Activated B cell treated with CpG ODN at 0.5 μM for 24 hours (primary cell): ENCODE measurements around the gene FZR1. TPM values are rescaled to one million over a fixed set of nuclear protein-coding genes. Genes with fewer than 3 reads are reported as not detected.

Source experiments
- ATAC-seq: fragments of 200-7000 bp; cut with Tn5 transposase; one replicate; pipeline ENCODE4 v1.10.0; 2021; ENCODE audit warnings: low read depth, mild to moderate bottlenecking, moderate library complexity
- CTCF ChIA-PET: fragments of 350-600 bp; sonication (Branson Sonifier 250); formaldehyde crosslinking; loops from one replicate; lab custom pipeline; 2021; ENCODE audit warnings: antibody characterized with exemption; lab: Charles Lee
- POLR2A ChIA-PET: fragments of 350-600 bp; sonication (Branson Sonifier 250); formaldehyde crosslinking; loops from one replicate; lab custom pipeline; 2021; ENCODE audit warnings: antibody characterized with exemption; lab: Charles Lee
- DNase-seq: peaks from one replicate; pipeline ENCODE4 v3.0.0; 2022
- H3K27ac Mint-ChIP-seq: one replicate; pipeline ENCODE4 v1.8.0; 2020; ENCODE audit warnings: mixed read lengths
- H3K27me3 Mint-ChIP-seq: one replicate; pipeline ENCODE4 v1.8.0; 2021; ENCODE audit warnings: mixed read lengths
- H3K36me3 Mint-ChIP-seq: one replicate; pipeline ENCODE4 v1.8.0; 2021; ENCODE audit warnings: low read depth, mixed read lengths
- H3K4me1 Mint-ChIP-seq: one replicate; pipeline ENCODE4 v1.8.0; 2021; ENCODE audit warnings: mixed read lengths
- H3K4me3 Mint-ChIP-seq: one replicate; pipeline ENCODE4 v1.8.0; 2020; ENCODE audit warnings: mild to moderate bottlenecking, mixed read lengths
- H3K9me3 Mint-ChIP-seq: one replicate; pipeline ENCODE4 v1.8.0; 2020; ENCODE audit warnings: mixed read lengths
- CTCF ChIP-seq: fragments of 200-600 bp; IDR thresholded peaks from one replicate; pipeline ENCODE4 v1.8.0; 2022; ENCODE audit warnings: antibody characterized with exemption, mild to moderate bottlenecking
- intact Hi-C: fragments of 100-400 bp; cut with micrococcal nuclease; formaldehyde crosslinking; loops from one replicate; pipeline ENCODE4 v1.15.1; 2024
- total RNA-seq: library from RNA; stranded (reverse); gene quantifications from 2 replicates; pipeline ENCODE4 v1.2.3, GENCODE V29; 2022

Gene FZR1
- total RNA-seq, 1 donor from 2014 or later, result 66.0 TPM

DNA sequence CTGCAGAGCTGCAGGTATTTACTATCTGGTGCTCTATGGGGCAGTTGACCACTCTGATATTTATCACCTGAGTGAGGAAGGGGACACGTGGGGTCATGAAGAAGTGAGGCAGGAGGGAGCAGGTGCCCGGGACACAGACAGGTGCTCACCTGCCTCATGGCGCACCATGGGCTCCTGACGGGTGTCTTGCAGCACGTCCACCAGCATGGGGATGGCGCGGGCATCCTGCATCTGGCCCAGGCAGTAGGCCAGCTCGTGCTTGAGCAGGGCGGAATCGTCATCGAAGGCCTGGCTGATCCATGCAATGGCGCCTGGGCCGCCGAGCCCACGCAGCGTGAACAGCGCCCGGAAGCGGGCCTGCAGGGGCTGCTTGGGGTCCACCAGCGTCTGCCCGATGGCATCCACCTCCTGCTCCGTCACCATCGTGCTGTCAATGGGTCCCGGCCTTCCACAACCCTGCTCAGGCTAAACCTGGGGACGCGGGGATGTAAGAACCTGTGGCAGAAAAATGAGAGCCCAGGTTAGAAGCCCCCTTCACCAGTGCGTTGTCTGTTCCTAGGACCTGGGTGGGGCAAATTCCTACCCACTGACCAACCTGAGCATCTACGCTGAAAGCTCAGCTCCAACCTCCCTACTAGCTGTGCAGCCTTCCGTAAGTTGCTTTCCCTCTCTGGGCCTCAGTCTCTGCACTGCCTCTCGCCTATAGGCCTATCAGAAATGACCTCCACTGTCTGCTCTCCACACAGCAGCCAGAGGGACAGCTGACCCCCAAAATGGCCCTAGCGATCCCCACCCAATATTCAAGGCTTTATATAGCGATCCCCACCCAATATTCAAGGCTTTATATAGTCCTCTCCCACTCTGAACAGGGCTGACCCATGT is 9.5 kb upstream of the FZR1 start:
- Mint-ChIP-seq H3K4me3 (no peak overlapping the region), H3K9me3 (no peaks in the 10 kb centered on the region), H3K4me1 (peaks cover 16% of the 10 kb centered on the region), H3K27me3 (no peaks in the 10 kb centered on the region), H3K36me3 (peaks cover 53% of the 10 kb centered on the region), H3K27ac (no peak overlapping the region)
- intact Hi-C loops, result no loop called here
- ChIA-PET POLR2A (interaction anchor here (0.5 kb wide), 1 partner anchor 25 kb away, joined by 3 read pairs; no protein-coding TSS in a partner anchor), CTCF (no interaction called here)
- no peak for TF ChIP-seq CTCF
- no peak for ATAC-seq
- DNase-seq, result no peak

DNA sequence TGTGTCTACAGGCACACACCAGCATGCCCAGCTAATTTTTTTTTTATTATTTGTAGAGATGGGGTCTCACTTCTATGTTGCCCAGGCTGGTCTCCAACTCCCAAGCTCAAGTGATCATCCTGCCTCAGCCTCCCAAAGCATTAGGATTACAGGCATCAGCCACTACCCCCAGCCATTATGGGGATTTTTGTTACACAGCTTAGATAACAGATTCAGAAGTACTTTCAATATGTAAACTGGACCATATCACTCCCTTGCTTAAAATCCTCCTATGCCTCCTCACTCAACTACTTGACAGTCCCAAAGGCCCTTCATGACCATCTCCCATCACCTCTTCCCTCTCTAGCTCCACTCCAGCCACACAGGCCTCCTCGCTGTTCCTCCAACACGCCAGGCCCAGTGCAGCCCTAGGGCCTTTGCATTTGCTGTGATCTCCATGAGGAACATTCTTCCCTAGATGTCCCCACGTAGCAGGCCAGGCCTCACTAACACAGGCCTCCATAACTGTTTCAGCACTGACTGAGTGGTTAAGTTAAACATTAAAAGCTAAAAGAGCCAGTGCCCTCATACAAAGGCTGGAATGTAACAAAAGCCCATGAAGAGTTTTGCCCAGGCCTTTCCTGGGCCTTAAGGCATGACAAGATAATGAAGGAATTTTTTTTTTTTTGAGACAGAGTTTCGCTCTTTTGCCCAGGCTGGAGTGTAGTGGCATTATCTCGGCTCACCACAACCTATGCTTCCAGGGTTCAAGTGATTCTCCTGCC is 8.2 kb upstream of the FZR1 start:
- H3K4me3 Mint-ChIP-seq, result no peak overlapping the region
- no peaks in the 10 kb centered on the region for H3K27me3 Mint-ChIP-seq
- no peak for TF ChIP-seq CTCF
- intact Hi-C loops, result no loop called here
- H3K36me3 Mint-ChIP-seq, result peaks cover 45% of the 10 kb centered on the region
- ChIA-PET POLR2A (no interaction called here), CTCF (no interaction called here)
- no peak for ATAC-seq
- peaks cover 16% of the 10 kb centered on the region for H3K4me1 Mint-ChIP-seq
- no peak overlapping the region for H3K27ac Mint-ChIP-seq
- no peak for DNase-seq
- H3K9me3 Mint-ChIP-seq, result no peaks in the 10 kb centered on the region

- intact Hi-C loops, result loop anchor here (2.0 to 10.0 kb wide), 3 partner anchors 15 to 955 kb away; partner anchors contain the start of gene UBXN6
- ChIA-PET POLR2A (interaction anchor here (0.6 to 2.0 kb wide), 4 partner anchors 15 to 683 kb away, joined by 4 to 9 read pairs (median 7); no protein-coding TSS in a partner anchor), CTCF (no interaction called here)
- peak overlapping the region; percentile 93 for H3K4me3 Mint-ChIP-seq
- peak overlapping the region; percentile 98 for H3K27ac Mint-ChIP-seq
- no peaks in the 10 kb centered on the region for H3K9me3 Mint-ChIP-seq
- peaks cover 20% of the 10 kb centered on the region for H3K4me1 Mint-ChIP-seq
- no peaks in the 10 kb centered on the region for H3K27me3 Mint-ChIP-seq
- TF ChIP-seq CTCF, result no peak
- H3K36me3 Mint-ChIP-seq, result peaks cover 31% of the 10 kb centered on the region
- ATAC-seq (no peak), DNase-seq (no peak)
These were observed 6.2 kb upstream of the FZR1 start for GRCh38 chr19:3499738-3500428.

DNA sequence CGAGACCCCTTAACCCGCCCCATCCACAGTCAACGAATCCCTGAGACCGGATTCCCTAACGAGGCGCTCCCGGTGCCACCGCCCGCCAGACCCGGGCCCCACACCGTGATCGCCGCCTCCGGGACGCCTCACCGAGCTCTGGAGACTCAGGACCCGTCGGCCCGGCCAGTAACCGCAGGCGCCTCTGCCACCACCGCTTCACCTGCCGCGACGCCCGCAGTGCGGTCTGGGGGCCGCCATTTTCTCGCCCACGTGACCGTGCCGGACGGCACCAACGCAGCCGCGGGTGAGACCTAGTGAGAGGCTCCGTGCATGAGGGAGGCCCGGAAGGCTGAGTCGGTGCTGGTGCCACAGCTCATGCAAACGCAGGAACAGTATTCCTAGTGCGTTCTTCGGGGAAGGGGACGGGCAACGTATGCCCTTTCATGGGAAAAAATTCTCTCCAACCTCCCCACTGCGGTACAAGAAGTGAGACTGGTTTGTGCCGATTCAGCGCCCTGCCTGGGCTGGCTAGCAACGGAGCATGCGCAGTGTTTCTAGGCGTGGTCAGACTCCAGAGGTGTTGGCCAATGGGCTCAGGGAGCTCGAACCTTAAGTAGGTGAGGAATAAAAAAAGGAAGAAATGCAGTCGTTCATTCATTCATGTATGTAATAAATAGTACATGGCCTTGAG is 5.5 kb upstream of the FZR1 start, which contains the start of gene DOHH:
Gene DOHH, minus strand, starts transcription at position 246 of the 673 bp plus-strand sequence. CDS start 3,860 bp downstream, outside the sequence.
- DNase-seq, result peak; percentile 91
- CTCF ChIA-PET, result interaction anchor here (0.6 kb wide), 1 partner anchor 21 kb away, joined by 3 read pairs; no protein-coding TSS in a partner anchor
- POLR2A ChIA-PET, result interaction anchor here (0.5 to 2.0 kb wide), 9 partner anchors 16 to 682 kb away, joined by 3 to 8 read pairs (median 4); partner anchors contain the start of gene CACTIN
- intact Hi-C loops, result loop anchor here (2.0 to 10.0 kb wide), 3 partner anchors 16 to 954 kb away; partner anchors contain the start of gene UBXN6
- H3K4me1 Mint-ChIP-seq, result peaks cover 25% of the 10 kb centered on the region
- ATAC-seq, result peak; percentile 90
- TF ChIP-seq CTCF, result no peak
- no peaks in the 10 kb centered on the region for H3K27me3 Mint-ChIP-seq
- no peaks in the 10 kb centered on the region for H3K9me3 Mint-ChIP-seq
- peak within 1 kb of the TSS; percentile 98 for H3K27ac Mint-ChIP-seq
- peak within 1 kb of the TSS; percentile 93 for H3K4me3 Mint-ChIP-seq
- peaks cover 24% of the 10 kb centered on the region for H3K36me3 Mint-ChIP-seq
